IMR-90 (cell line): ENCODE results near the gene GNB5. TPM values are rescaled to one million over a fixed set of nuclear protein-coding genes. Genes with fewer than 3 reads are reported as not detected.

Source experiments
- ATAC-seq: fragments of 200-7000 bp; cut with Tn5 transposase; 2 replicates; pipeline ENCODE4 v1.9.1; 2020; ENCODE audit warnings: low read depth, mild to moderate bottlenecking, moderate library complexity
- BruUV-seq: library from RNA; stranded (reverse); fragments of 400-500 nt; replicated peaks from 2 replicates; lab custom pipeline; 2021; lab: Mats Ljungman, UMichigan
- CTCF ChIA-PET: fragments of 300-600 bp; formaldehyde crosslinking; extraction: SDS; loops from one replicate; lab custom pipeline; 2021; ENCODE audit warnings: antibody characterized with exemption; lab: Yijun Ruan, JAX
- POLR2A ChIA-PET: fragments of 300-600 bp; sonication (Branson Sonifier 250); formaldehyde crosslinking; loops from one replicate; lab custom pipeline; 2022; ENCODE audit warnings: antibody characterized with exemption; ENCODE audit not compliant: unreplicated experiment; lab: Charles Lee
- DNase-seq: peaks from one replicate; pipeline ENCODE4 v3.0.0; 2013
- H2AFZ ChIP-seq: replicated peaks from 2 replicates; pipeline ENCODE3; 2013; ENCODE audit warnings: low read length, mild to moderate bottlenecking; ENCODE audit not compliant: poor library complexity
- H2AK5ac ChIP-seq: 2 replicates; pipeline ENCODE4 v1.6.1; 2013; ENCODE audit warnings: low read depth, low read length, inconsistent platforms
- H2AK9ac ChIP-seq: replicated peaks from 2 replicates; pipeline ENCODE3; 2013; ENCODE audit warnings: mild to moderate bottlenecking, low read depth, low read length, moderate library complexity; ENCODE audit not compliant: poor library complexity
- H2BK120ac ChIP-seq: 2 replicates; pipeline ENCODE4 v1.6.1; 2013; ENCODE audit warnings: low read depth, low read length, inconsistent platforms
- H2BK15ac ChIP-seq: 3 replicates; pipeline ENCODE4 v1.6.1; 2013; ENCODE audit warnings: low read depth, low read length, inconsistent platforms
- H2BK20ac ChIP-seq: 2 replicates; pipeline ENCODE4 v1.6.1; 2013; ENCODE audit warnings: low read depth, mild to moderate bottlenecking, inconsistent platforms, low read length, moderate library complexity
- H2BK5ac ChIP-seq: 2 replicates; pipeline ENCODE4 v1.6.1; 2013; ENCODE audit warnings: mild to moderate bottlenecking, low read depth, low read length, inconsistent platforms; ENCODE audit not compliant: poor library complexity, severe bottlenecking
- H3K14ac ChIP-seq: replicated peaks from 2 replicates; pipeline ENCODE4 v1.6.1; 2013; ENCODE audit warnings: low read depth, low read length, inconsistent platforms
- H3K18ac ChIP-seq: 2 replicates; pipeline ENCODE4 v1.6.1; 2013; ENCODE audit warnings: low read depth, low read length, control low read depth
- H3K23ac ChIP-seq: 2 replicates; pipeline ENCODE4 v1.6.1; 2013; ENCODE audit warnings: low read depth, low read length, inconsistent platforms
- H3K27ac ChIP-seq: 2 replicates; pipeline ENCODE4 v1.5.1; 2013; ENCODE audit warnings: mild to moderate bottlenecking, control low read depth, low read length; ENCODE audit not compliant: insufficient read depth
- H3K27me3 ChIP-seq: 2 replicates; pipeline ENCODE4 v1.6.1; 2013; ENCODE audit warnings: low read length; ENCODE audit not compliant: control insufficient read depth, insufficient read depth
- H3K36me3 ChIP-seq: 2 replicates; pipeline ENCODE4 v1.6.1; 2013; ENCODE audit warnings: low read length, mixed read lengths; ENCODE audit not compliant: control insufficient read depth, insufficient read depth
- H3K4ac ChIP-seq: 2 replicates; pipeline ENCODE4 v1.6.1; 2013; ENCODE audit warnings: low read depth, low read length, inconsistent platforms
- H3K4me1 ChIP-seq: 2 replicates; pipeline ENCODE4 v1.6.1; 2013; ENCODE audit warnings: low read length, mixed read lengths; ENCODE audit not compliant: control insufficient read depth, insufficient read depth
- H3K4me2 ChIP-seq: 2 replicates; pipeline ENCODE4 v1.6.1; 2013; ENCODE audit warnings: low read depth, mild to moderate bottlenecking, control low read depth, low read length, moderate library complexity
- H3K4me3 ChIP-seq: 2 replicates; pipeline ENCODE4 v1.5.1; 2013; ENCODE audit warnings: low read depth, mild to moderate bottlenecking, control low read depth, low read length, moderate library complexity; ENCODE audit not compliant: insufficient read depth
- H3K56ac ChIP-seq: 2 replicates; pipeline ENCODE4 v1.6.1; 2013; ENCODE audit warnings: low read length, inconsistent platforms; ENCODE audit not compliant: insufficient read depth; ENCODE audit errors: extremely low read depth
- H3K79me1 ChIP-seq, 2 experiments: 2 replicates each; pipeline ENCODE4 v1.6.1; 2013; ENCODE audit warnings: low read length in 2 of 2, inconsistent platforms in 1 of 2, low read depth in 1 of 2
- H3K9ac ChIP-seq: 2 replicates; pipeline ENCODE4 v1.6.1; 2013; ENCODE audit warnings: low read depth, low read length, control low read depth
- H3K9me1 ChIP-seq: 2 replicates; pipeline ENCODE4 v1.6.1; 2013; ENCODE audit warnings: low read length, inconsistent platforms; ENCODE audit not compliant: insufficient read depth
- H3K9me3 ChIP-seq: 2 replicates; pipeline ENCODE4 v1.6.1; 2013; ENCODE audit warnings: low read length; ENCODE audit not compliant: control insufficient read depth, insufficient read depth
- H4K20me1 ChIP-seq: 2 replicates; pipeline ENCODE4 v1.6.1; 2013; ENCODE audit warnings: low read length, inconsistent platforms; ENCODE audit not compliant: insufficient read depth
- H4K5ac ChIP-seq: 2 replicates; pipeline ENCODE4 v1.6.1; 2013; ENCODE audit warnings: mild to moderate bottlenecking, low read depth, low read length, control low read depth
- H4K8ac ChIP-seq, 2 experiments: 2 replicates each; pipeline ENCODE4 v1.6.1; 2013; ENCODE audit warnings: low read depth in 2 of 2, low read length in 2 of 2, control low read depth in 1 of 2, inconsistent platforms in 1 of 2
- H4K91ac ChIP-seq: 2 replicates; pipeline ENCODE4 v1.6.1; 2013; ENCODE audit warnings: low read depth, low read length, inconsistent platforms; ENCODE audit not compliant: insufficient read depth
- RAD21 ChIP-seq: IDR thresholded peaks from 2 replicates; pipeline ENCODE4 v1.6.1; 2012; ENCODE audit warnings: low read length, improper control_type of control experiment
- WGBS, 2 experiments: methylation state at CpG; one replicate each; pipeline versions ENCODE4 v1.1.5 to v1.1.7; 2013; ENCODE audit warnings: missing lambda C conversion rate in 2 of 2; ENCODE audit not compliant: insufficient read length in 1 of 2; ENCODE audit errors: extremely low coverage in 2 of 2; 5-methylcytosine and 5-hydroxymethylcytosine counted together
- dilution Hi-C: fragments of 300-500 bp; cut with HindIII; formaldehyde crosslinking; loops from one replicate; pipeline ENCODE4 v1.14.3; 2018; ENCODE audit warnings: low sequenced_read_pairs; ENCODE audit not compliant: unreplicated experiment
- in situ Hi-C: fragments of 300-500 bp; cut with MboI; formaldehyde crosslinking; loops from 3 replicates; pipeline ENCODE4 v1.14.3; 2019; ENCODE audit warnings: low sequenced_read_pairs, inconsistent platforms, mixed read lengths
- intact Hi-C: fragments of 100-400 bp; cut with micrococcal nuclease; formaldehyde crosslinking; loops from 2 replicates; pipeline ENCODE4 v1.10.0; 2022
- polyA plus RNA-seq, 3 experiments: library from polyadenylated mRNA; depleted of rRNA; stranded (reverse); fragments of >200 nt; gene quantifications; 2 replicates each; pipeline ENCODE4 v1.2.3, GENCODE V29; 2012; ENCODE audit warnings: low replicate concordance in 1 of 3
- total RNA-seq: library from RNA; depleted of rRNA; stranded (reverse); fragments of >200 nt; gene quantifications from 2 replicates; pipeline ENCODE4 v1.2.3, GENCODE V29; 2012

GNB5 gene
- total and polyA plus RNA-seq, 2 of the 4 experiments (the other 2 are of a cell fraction): 27.7 to 33.2 TPM

- Histone ChIP-seq H4K5ac (no peak overlapping the region), H3K23ac (no peak overlapping the region), H3K9me1 (no peaks in the 10 kb centered on the region; the same call in 1 of the 2 replicates), H3K14ac (no peak overlapping the region), H3K4me1 (no peaks in the 10 kb centered on the region), H2BK5ac (no peak overlapping the region), H3K36me3 (no peaks in the 10 kb centered on the region), H4K20me1 (no peaks in the 10 kb centered on the region), H4K91ac (no peak overlapping the region), H3K27ac (no peak overlapping the region), H3K27me3 (no peaks in the 10 kb centered on the region), H3K18ac (no peak overlapping the region), H2BK120ac (no peak overlapping the region), H3K56ac (no peak overlapping the region), H3K4ac (no peak overlapping the region), H2AK5ac (no peak overlapping the region), H3K9me3 (no peaks in the 10 kb centered on the region), H2AFZ (no peak overlapping the region), H3K9ac (no peak overlapping the region), H3K4me2 (no peak overlapping the region), H2BK15ac (no peak overlapping the region), H2AK9ac (no peak overlapping the region), H3K4me3 (no peak overlapping the region), H4K8ac (no peak overlapping the region), H3K79me1 (peaks cover 5 to 27% of the 10 kb centered on the region in 2 experiments; a peak in 3 of 4 replicates), H2BK20ac (no peak overlapping the region)
- no peak for ATAC-seq
- POLR2A ChIA-PET: no interaction called here
- BruUV-seq: no TSS peak
- intact Hi-C loops (no loop called here), dilution Hi-C loops (no loop called here), in situ Hi-C loops (no loop called here)
- TF ChIP-seq RAD21: no peak
- CTCF ChIA-PET: interaction anchor here (0.6 kb wide), 1 partner anchor 50 kb away, joined by 3 read pairs; no protein-coding TSS in a partner anchor
- no peak for DNase-seq
- WGBS, 2 experiments: no CpG with 5 or more reads among the region's 2 CpGs
Observed at GRCh38 chr15:52172869-52173268, 18.3 kb downstream of the GNB5 start.
